Measurements from ENCODE around the gene KCNJ18.
"Not testable (repeated sequence)": the region's sequence is repeated elsewhere in the genome, so short reads cannot be mapped to it uniquely, and the experiment has no call there.

- TF ChIP-seq, protein P1, sequence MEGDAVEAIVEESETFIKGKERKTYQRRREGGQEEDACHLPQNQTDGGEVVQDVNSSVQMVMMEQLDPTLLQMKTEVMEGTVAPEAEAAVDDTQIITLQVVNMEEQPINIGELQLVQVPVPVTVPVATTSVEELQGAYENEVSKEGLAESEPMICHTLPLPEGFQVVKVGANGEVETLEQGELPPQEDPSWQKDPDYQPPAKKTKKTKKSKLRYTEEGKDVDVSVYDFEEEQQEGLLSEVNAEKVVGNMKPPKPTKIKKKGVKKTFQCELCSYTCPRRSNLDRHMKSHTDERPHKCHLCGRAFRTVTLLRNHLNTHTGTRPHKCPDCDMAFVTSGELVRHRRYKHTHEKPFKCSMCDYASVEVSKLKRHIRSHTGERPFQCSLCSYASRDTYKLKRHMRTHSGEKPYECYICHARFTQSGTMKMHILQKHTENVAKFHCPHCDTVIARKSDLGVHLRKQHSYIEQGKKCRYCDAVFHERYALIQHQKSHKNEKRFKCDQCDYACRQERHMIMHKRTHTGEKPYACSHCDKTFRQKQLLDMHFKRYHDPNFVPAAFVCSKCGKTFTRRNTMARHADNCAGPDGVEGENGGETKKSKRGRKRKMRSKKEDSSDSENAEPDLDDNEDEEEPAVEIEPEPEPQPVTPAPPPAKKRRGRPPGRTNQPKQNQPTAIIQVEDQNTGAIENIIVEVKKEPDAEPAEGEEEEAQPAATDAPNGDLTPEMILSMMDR (IDR thresholded peaks at IDR 0.05) = not testable (repeated sequence)
- TF ChIP-seq CHD4 (IDR thresholded peaks at IDR 0.05; ENCODE audit: borderline replicate concordance); MAFK (IDR thresholded peaks at IDR 0.05; ENCODE audit: partially characterized antibody); CEBPB (IDR thresholded peaks at IDR 0.05); EP300 (IDR thresholded peaks at IDR 0.05); POLR2A (IDR thresholded peaks at IDR 0.05; ENCODE audit: low read length); CHD2 (IDR thresholded peaks at IDR 0.05; ENCODE audit: low read length, partially characterized antibody); HOXA7 (CRISPR knock-in tag; IDR thresholded peaks at IDR 0.05); KDM5A (IDR thresholded peaks at IDR 0.05); JUN (IDR thresholded peaks at IDR 0.05): not testable (repeated sequence)
- TF ChIP-seq, protein P2, sequence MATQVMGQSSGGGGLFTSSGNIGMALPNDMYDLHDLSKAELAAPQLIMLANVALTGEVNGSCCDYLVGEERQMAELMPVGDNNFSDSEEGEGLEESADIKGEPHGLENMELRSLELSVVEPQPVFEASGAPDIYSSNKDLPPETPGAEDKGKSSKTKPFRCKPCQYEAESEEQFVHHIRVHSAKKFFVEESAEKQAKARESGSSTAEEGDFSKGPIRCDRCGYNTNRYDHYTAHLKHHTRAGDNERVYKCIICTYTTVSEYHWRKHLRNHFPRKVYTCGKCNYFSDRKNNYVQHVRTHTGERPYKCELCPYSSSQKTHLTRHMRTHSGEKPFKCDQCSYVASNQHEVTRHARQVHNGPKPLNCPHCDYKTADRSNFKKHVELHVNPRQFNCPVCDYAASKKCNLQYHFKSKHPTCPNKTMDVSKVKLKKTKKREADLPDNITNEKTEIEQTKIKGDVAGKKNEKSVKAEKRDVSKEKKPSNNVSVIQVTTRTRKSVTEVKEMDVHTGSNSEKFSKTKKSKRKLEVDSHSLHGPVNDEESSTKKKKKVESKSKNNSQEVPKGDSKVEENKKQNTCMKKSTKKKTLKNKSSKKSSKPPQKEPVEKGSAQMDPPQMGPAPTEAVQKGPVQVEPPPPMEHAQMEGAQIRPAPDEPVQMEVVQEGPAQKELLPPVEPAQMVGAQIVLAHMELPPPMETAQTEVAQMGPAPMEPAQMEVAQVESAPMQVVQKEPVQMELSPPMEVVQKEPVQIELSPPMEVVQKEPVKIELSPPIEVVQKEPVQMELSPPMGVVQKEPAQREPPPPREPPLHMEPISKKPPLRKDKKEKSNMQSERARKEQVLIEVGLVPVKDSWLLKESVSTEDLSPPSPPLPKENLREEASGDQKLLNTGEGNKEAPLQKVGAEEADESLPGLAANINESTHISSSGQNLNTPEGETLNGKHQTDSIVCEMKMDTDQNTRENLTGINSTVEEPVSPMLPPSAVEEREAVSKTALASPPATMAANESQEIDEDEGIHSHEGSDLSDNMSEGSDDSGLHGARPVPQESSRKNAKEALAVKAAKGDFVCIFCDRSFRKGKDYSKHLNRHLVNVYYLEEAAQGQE (IDR thresholded peaks at IDR 0.05) = not testable (repeated sequence)
- TF ChIP-seq, protein P3, sequence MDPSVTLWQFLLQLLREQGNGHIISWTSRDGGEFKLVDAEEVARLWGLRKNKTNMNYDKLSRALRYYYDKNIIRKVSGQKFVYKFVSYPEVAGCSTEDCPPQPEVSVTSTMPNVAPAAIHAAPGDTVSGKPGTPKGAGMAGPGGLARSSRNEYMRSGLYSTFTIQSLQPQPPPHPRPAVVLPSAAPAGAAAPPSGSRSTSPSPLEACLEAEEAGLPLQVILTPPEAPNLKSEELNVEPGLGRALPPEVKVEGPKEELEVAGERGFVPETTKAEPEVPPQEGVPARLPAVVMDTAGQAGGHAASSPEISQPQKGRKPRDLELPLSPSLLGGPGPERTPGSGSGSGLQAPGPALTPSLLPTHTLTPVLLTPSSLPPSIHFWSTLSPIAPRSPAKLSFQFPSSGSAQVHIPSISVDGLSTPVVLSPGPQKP (IDR thresholded peaks at IDR 0.05; ENCODE audit: low read depth, low read length) = not testable (repeated sequence)
- TF ChIP-seq, protein P4, sequence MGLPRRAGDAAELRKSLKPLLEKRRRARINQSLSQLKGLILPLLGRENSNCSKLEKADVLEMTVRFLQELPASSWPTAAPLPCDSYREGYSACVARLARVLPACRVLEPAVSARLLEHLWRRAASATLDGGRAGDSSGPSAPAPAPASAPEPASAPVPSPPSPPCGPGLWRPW (IDR thresholded peaks at IDR 0.05) = not testable (repeated sequence)
These were observed 11.4 kb upstream of the KCNJ18 start for GRCh38 chr17:21680850-21681351.
